Activated effector memory CD4-positive, alpha-beta T cell treated with anti-CD3 and anti-CD28 coated beads, Interleukin-2, amount 50 U/mL, for 16 hours (primary cell): Measurements from ENCODE around the gene RPS6KA3.
"Not testable (repeated sequence)": the region's sequence is repeated elsewhere in the genome, so short reads cannot be mapped to it uniquely, and the experiment has no call there.

Experiments
- DNase-seq: peaks from one replicate; pipeline ENCODE4 v3.0.0-alpha.2; 2020

The RPS6KA3 gene

GRCh38 chrX:20217271-20217670 lies 49.4 kb downstream of the RPS6KA3 start:
- DNase-seq = no peak

GRCh38 chrX:20215565-20215964 lies 51.1 kb downstream of the RPS6KA3 start:
- DNase-seq = no peak

DNA sequence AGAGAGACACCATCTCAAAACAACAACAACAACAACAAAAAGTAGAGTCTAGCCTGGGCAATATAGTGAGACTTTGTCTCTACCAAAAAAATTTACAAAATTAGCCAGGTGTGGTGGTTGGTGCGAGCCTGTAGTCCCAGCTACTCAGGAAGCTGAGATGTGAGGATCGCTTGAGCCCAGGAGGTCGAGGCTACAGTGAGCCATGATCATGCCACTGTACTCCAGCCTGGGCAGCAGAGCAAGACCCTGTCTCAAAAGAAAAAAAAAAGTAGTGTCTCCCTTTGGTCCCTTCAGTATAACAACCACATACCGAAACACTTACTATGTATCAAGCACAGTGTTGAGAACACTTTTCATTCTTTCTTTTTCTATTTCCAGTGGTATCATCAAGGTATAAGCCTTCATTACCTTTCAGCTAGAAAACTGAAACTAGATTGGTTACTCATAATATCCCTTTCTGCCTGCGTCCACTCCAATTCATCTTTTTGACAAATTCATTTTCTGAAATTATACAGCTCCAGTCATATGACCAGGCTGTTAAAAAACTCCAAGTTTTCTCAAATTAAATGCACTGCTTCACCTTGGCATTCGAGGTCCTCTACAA lies 54.1 kb downstream of the RPS6KA3 start:
- DNase-seq = no peak

DNA sequence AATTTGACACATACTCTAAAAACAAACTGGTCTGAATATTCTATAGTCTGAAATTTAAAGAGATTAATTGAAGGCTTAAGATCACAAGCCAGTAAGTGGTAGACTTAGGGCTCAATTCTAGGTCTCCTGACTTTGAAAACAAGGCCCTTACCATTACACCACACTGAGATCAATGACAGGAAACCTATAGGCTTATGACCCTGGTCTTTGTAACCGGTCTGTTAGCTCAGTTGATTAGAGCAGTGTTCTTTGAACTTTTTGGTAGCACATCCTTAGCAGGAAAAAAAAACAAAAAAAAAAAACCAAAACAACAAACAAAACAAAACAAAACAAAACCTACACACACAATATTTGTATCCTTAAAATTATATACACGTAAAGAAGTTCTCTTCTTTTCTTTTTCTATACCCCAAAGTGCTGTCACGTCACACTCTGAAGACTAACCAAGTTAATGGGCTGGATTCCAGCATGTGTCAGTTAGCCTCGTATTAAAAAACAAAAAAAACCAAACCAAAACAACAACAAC lies 55.4 kb downstream of the RPS6KA3 start:
- no peak for DNase-seq

DNA sequence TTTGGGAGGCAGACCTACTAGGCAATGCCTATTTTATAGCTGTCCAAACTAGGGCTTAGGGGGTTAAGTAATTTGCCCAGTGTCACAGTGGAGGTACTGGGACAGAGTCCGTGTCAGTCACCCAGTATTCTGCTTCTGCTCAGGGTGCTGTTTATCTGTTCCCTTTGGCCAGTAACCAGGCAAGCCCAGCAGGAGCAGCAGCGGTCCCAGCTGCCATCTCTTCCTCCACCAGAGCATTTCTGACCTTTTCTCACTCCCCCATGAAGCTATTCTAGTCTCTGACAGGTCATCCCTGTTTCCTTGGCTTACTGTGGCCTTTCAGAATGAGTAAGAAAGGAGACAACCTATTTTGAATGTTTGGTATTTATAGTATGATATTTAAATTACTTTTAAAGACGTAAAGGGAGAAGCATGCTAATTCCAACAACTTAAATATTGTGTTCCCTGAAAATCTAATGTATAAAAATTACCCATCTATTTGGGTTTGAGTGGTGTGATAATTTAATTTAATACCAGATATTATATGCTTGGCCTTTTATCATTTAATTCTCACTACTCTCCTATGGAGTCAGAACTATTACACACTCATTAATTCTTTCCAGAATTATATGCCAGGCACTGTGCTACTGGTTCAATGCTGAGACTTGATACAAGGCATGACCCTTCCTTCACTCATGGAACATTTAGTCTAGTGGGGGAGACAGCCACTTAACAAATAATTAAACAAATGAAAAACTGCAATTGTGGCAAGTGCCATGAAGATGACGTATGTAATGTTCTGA lies 60.6 kb downstream of the RPS6KA3 start:
- DNase-seq = no peak

- no peak for DNase-seq
Observed at GRCh38 chrX:20204351-20204750, 62.4 kb downstream of the RPS6KA3 start.

DNA sequence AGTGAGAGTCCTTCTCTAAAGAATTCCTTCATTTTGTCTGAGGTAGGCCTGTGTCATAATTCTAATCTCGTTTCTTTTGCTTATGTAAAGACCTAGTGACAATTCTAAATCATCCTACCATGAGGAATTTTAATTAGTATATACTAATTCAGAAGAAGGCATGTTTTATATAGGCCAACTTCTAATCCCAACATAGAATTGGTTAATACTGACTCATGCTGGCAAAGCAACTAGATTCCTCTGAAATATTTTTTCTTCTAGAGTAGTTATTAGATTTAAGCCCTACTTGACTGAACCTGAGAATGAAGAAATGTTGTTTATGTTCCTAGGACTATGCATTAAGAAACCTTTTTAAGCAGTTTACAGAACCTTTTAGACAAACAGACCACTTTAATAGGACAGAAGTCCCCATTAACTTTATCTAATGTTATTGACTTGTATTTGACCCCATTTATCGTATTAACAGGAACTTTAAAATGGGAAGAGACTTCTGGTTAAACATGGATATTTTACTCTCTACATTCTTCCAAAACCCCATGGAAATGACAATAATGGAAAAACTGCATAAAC lies 69.0 kb downstream of the RPS6KA3 start:
- no peak for DNase-seq

DNA sequence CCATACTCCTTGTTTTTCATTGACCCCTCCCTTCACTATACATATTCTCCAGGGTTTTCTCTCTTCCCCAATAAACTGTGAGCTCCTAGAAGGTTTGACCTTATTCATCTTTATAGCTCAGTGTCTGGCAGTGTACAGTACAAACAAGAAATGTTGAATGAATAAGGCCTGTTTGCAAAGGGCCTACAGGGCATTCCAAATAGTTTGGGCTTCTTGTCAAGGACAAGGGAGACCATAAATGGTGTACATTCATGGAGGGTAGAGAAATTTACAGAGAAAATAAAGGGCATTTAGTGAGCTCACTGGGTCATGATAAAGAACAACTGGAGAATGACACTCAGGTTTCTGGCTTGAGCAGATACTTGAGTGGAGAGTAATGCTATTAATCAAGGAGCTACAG lies 77.5 kb downstream of the RPS6KA3 start:
- DNase-seq = no peak

DNA sequence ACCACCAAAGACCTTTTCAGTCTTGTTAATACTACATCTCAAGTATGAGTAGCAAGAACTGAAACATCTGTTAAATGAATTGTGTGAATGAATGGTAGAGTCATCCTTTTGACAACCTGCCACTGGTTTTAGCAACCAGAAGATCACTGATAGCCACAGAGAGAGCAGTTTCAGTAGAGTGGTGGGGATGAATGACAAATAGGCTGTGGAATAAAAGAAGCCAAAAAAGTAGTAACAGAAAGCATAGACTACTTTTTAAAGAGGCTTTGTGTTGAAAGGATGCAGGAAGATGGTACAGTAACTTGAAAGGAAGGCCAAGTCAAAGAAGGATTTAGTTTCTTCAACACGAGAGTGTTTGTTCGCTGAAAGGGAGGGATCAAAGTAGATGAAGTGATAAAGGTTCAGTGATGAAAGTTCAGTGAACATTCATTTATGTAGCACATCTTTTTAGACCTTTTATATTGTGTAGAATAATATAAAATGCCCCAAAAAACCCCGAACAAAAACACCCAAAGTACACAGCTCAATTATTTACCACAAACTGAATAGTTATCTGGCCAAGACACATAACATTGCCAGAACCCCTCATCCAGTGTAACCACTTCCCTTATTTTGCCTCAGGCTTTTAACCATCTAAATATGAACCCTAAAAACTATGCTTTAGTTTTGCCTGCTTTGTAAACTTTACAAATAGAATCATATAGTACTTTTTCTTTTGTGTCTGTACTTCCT lies 84.9 kb downstream of the RPS6KA3 start:
- no peak for DNase-seq

- DNase-seq = no peak
Observed at GRCh38 chrX:20177093-20177492, 89.6 kb downstream of the RPS6KA3 start.

- DNase-seq = no peak
Observed at GRCh38 chrX:20173856-20174255, 92.9 kb downstream of the RPS6KA3 start.

DNA sequence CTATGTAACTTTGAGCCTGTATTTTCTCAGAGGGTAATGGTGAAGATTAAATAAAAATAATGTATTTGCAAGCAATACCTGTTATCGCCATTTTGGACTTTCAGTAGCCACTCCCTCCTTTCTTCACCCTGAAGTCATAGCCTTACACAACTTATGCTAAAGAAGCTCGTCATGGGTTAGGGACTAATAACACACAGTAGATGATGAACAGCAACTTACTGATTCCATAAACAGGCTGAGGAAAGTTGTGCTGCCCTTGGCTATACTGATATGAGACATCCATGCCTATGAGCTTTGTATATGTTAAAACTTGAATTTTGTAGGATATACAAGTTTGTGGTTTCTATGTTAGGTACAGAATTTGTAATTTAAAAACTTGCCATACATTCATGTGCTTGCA lies 93.4 kb downstream of the RPS6KA3 start:
- no peak for DNase-seq

DNA sequence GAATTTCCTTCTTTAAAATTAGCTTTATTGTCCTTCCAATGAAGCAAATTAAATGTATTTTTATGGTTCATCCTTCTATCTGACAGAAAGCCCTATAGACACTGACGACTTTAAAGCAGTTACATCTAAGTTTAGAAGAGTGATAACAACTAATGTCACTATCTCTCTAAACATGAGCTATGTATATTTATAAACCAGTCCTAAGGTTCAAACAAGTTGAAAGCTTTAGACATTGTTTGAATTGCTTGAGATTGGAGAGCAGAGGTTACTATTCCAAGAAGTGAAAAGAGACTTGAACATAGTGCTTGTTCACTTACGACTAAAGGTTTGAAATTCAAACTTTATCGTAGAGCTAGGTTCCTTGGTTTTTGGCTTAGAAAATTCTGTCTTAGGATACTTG lies 94.8 kb downstream of the RPS6KA3 start:
- no peak for DNase-seq

GRCh38 chrX:20162516-20162915 lies 104.2 kb downstream of the RPS6KA3 start:
- DNase-seq = not testable (repeated sequence)

- DNase-seq = no peak
Observed at GRCh38 chrX:20159797-20160385, 106.8 kb downstream of the RPS6KA3 start.

DNA sequence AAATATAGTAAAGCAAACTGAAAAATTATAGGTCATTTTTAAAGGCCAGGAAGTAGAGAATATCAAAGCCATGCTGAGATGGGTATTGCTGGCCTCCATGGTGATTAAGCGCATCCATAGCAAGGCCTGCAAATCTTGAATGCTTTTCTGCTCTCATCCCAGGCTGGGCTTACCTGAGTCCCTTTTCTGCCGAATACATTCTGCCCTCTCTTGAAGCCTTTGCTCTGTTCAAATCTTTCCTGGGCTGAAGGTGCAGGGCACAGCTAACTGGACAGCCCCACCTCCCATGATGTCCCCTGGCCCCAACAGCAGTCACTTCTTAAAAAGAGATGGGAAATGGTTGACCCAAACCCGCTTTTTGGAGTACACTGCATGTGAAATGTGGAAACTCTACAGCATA lies 115.0 kb downstream of the RPS6KA3 start:
- no peak for DNase-seq

- DNase-seq = no peak
Observed at GRCh38 chrX:20149326-20149725, 117.4 kb downstream of the RPS6KA3 start.

DNA sequence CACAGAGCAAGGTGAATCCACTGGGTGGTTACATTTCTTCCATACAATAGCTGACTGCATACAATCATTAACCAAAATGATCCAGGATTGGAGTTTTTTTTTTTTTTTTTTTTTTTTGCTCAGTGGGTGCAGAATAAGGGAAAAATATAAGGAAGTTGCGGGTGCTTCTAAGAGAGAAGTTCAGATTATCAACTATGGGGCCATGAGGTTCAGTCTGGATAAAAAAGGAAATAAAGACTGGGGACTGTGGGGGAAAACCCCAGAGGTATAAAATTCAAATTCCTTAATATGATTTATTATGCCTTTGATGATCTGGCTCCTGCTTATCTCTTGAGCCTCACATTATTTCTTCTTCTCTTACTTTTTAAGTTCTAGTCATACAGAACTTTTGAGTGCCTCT lies 119.1 kb downstream of the RPS6KA3 start:
- DNase-seq = no peak

- no peak for DNase-seq
Observed at GRCh38 chrX:20144491-20144890, 122.2 kb downstream of the RPS6KA3 start.

DNA sequence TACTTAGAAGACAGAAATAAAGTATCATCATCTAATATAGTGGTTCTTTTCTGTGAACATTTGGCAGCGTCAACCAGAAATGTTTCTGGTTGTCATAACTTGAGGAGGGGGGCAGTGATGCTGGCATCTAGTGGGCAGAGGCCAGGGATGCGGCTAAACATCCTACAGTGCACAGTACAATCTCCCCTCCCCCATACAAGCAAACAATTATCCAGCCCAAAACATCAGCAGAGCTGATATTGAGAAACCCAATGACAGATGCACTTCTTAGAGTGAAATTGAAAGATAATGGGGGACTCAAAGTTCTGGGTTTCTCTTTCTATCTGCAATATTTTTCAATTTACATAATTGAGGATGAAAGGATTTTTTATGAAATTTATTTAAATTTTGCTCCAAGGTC lies 123.1 kb downstream of the RPS6KA3 start:
- no peak for DNase-seq

DNA sequence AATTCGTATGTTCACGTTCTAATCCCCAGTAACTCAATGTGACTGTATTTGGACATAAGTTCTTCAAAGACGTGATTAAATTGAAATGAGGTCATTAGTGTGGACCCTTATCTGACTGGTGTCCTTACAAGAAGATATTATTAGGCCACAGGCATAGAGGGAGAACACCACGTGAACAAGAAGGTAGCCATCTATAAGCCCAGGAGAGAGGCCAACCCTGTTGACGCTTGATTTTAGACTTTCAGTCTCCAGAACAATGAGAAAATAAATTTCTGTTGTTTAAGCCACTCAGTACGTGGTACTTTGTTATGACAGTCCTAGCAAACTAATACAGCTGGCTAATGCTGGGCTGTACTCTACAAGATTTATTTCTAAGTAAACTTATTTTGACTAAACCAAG lies 123.6 kb downstream of the RPS6KA3 start:
- DNase-seq = no peak

GRCh38 chrX:20141281-20142220 lies 125.2 kb downstream of the RPS6KA3 start, which contains the start of gene EIF1AX:
EIF1AX (minus strand) TSS chrX:20141838; CDS start chrX:20141640, 198 bp downstream.
- peak; percentile 97 for DNase-seq
